Sigmoid colon (tissue), 4 donors: ENCODE data around the gene ADAMTS17.

Experiments used
- CTCF ChIP-seq, 4 experiments: fragments of 450-650 bp in 3 of 4; fragments of 200-600 bp in 1 of 4; IDR thresholded peaks; one replicate each; pipeline ENCODE4 v1.5.1; 2016 to 2019; ENCODE audit warnings: antibody characterized with exemption in 4 of 4, mild to moderate bottlenecking in 3 of 4, moderate library complexity in 2 of 4
- POLR2AphosphoS5 ChIP-seq, 4 donors: sonication (generic); formaldehyde crosslinking; IDR thresholded peaks; one replicate each; pipeline ENCODE4 v1.6.1; 2017; ENCODE audit warnings: antibody characterized with exemption in 4 of 4

- TF ChIP-seq CTCF (IDR thresholded peaks at IDR 0.05) (peak in 1 of 4 experiments; percentile 10), POLR2AphosphoS5 (IDR thresholded peaks at IDR 0.05) (no peak)
Measured at GRCh38 chr15:99961011-99961441, 380.7 kb downstream of the ADAMTS17 start.
